Activated CD8-positive, alpha-beta T cell treated with anti-CD3 and anti-CD28 coated beads for 36 hours (primary cell): ENCODE measurements around the gene RPS6KL1. TPM values are rescaled to one million over a fixed set of nuclear protein-coding genes. Genes with fewer than 3 reads are reported as not detected.
"Not testable (repeated sequence)": the region's sequence is repeated elsewhere in the genome, so short reads cannot be mapped to it uniquely, and the experiment has no call there.

ENCODE experiments used
- ATAC-seq: fragments of 200-7000 bp; cut with Tn5 transposase; one replicate; pipeline ENCODE4 v1.10.0; 2021; ENCODE audit warnings: mild to moderate bottlenecking, moderate library complexity
- CTCF ChIA-PET: fragments of 350-600 bp; sonication (Branson Sonifier 250); formaldehyde crosslinking; loops from one replicate; lab custom pipeline; 2021; ENCODE audit warnings: antibody characterized with exemption; lab: Charles Lee
- POLR2A ChIA-PET: fragments of 350-600 bp; sonication (Branson Sonifier 250); formaldehyde crosslinking; loops from one replicate; lab custom pipeline; 2021; ENCODE audit warnings: antibody characterized with exemption; lab: Charles Lee
- DNase-seq: peaks from one replicate; pipeline ENCODE4 v3.0.0-alpha.2; 2020
- H3K27ac Mint-ChIP-seq: one replicate; pipeline ENCODE4 v1.8.0; 2021; ENCODE audit warnings: mild to moderate bottlenecking, mixed read lengths
- H3K27me3 Mint-ChIP-seq: one replicate; pipeline ENCODE4 v1.8.0; 2021; ENCODE audit warnings: mixed read lengths
- H3K36me3 Mint-ChIP-seq: one replicate; pipeline ENCODE4 v1.8.0; 2021; ENCODE audit warnings: low read depth, mixed read lengths
- H3K4me1 Mint-ChIP-seq: one replicate; pipeline ENCODE4 v1.8.0; 2021; ENCODE audit warnings: low read depth, mixed read lengths
- H3K4me3 Mint-ChIP-seq: one replicate; pipeline ENCODE4 v1.8.0; 2021; ENCODE audit warnings: mild to moderate bottlenecking, moderate library complexity, mixed read lengths
- H3K9me3 Mint-ChIP-seq: one replicate; pipeline ENCODE4 v1.8.0; 2021; ENCODE audit warnings: mixed read lengths
- intact Hi-C: fragments of 100-400 bp; cut with micrococcal nuclease; formaldehyde crosslinking; loops from one replicate; pipeline ENCODE4 v1.10.0; 2022
- total RNA-seq, 2 experiments: library from RNA; stranded (reverse); gene quantifications; one replicate each; pipeline ENCODE4 v1.2.3, GENCODE V29; 2021
- TF ChIP-seq, protein P1 (sequence below): fragments of 200-600 bp; IDR thresholded peaks from one replicate; pipeline ENCODE4 v1.8.0; 2022; ENCODE audit warnings: antibody characterized with exemption, mild to moderate bottlenecking

RPS6KL1 gene
- total RNA-seq, 2 experiments from 2014 or later = 4.1 to 5.1 TPM

DNA sequence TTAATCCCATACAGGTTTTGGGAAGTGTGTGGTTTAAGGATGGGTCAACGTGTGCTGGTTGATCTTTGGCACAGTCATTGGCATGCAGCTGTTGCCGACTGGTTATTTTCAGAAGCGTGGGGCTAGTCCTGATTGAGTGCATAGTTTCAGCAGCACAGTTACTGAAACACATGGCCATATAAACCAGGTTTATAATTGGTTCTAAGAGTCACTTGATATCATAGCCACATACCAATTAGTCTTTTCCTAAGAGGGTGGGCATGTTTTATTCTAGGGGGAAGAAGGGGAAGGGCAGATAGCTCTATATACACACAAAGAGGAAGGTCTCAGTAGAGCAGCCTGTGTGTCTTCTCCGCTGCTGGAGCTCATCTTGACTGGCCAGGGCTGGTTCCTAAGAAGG is 11.0 kb upstream of the RPS6KL1 start:
- Mint-ChIP-seq H3K9me3 (no peaks in the 10 kb centered on the region), H3K4me3 (no peak overlapping the region), H3K27ac (no peak overlapping the region), H3K27me3 (no peaks in the 10 kb centered on the region), H3K4me1 (peaks cover 14% of the 10 kb centered on the region), H3K36me3 (no peaks in the 10 kb centered on the region)
- ATAC-seq = no peak
- intact Hi-C loops = no loop called here
- ChIA-PET CTCF (interaction anchor here (1.0 to 1.9 kb wide), 5 partner anchors 10 to 155 kb away, joined by 3 to 6 read pairs (median 5); partner anchors contain the start of gene RPS6KL1), POLR2A (interaction anchor here (0.6 kb wide), 2 partner anchors 118 to 159 kb away, joined by 3 read pairs; no protein-coding TSS in a partner anchor)
- no peak for DNase-seq
- TF ChIP-seq, protein P1, sequence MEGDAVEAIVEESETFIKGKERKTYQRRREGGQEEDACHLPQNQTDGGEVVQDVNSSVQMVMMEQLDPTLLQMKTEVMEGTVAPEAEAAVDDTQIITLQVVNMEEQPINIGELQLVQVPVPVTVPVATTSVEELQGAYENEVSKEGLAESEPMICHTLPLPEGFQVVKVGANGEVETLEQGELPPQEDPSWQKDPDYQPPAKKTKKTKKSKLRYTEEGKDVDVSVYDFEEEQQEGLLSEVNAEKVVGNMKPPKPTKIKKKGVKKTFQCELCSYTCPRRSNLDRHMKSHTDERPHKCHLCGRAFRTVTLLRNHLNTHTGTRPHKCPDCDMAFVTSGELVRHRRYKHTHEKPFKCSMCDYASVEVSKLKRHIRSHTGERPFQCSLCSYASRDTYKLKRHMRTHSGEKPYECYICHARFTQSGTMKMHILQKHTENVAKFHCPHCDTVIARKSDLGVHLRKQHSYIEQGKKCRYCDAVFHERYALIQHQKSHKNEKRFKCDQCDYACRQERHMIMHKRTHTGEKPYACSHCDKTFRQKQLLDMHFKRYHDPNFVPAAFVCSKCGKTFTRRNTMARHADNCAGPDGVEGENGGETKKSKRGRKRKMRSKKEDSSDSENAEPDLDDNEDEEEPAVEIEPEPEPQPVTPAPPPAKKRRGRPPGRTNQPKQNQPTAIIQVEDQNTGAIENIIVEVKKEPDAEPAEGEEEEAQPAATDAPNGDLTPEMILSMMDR = no peak

- DNase-seq = not testable (repeated sequence)
These were observed 9.9 kb upstream of the RPS6KL1 start for GRCh38 chr14:74932936-74933335.

DNA sequence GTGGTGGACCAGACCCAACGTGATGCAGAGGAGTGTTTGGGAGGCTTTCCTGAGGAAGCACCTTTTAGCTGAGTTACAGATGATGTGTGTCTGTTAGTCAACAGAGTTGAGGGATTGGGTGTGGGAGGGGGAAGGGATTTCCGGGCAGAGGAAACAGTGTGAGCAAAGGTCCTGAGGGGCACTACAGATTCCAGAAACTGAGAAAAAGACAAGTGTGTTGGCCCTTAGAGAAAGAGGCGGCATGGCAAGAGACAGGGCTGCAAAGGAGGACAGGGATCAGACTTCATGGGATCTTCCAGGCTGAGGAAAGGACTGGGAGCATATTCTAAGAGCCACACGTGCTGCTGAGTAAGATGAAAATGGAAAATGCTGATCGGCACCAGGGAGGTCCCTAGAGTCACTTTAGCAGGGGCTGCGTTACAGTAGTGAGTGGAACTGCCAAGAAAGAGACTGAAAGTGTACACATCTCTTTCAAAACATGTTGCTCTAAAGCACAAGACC is 9.4 kb upstream of the RPS6KL1 start:
- POLR2A ChIA-PET = interaction anchor here (1.2 kb wide), 1 partner anchor 9 kb away, joined by 3 read pairs; the partner anchor contains the start of gene RPS6KL1
- intact Hi-C loops = no loop called here
- peak; percentile 30 for ATAC-seq
- no peak overlapping the region for H3K4me3 Mint-ChIP-seq
- no peaks in the 10 kb centered on the region for H3K27me3 Mint-ChIP-seq
- CTCF ChIA-PET = interaction anchor here (1.2 to 1.9 kb wide), 2 partner anchors 13 to 72 kb away, joined by 5 to 10 read pairs; no protein-coding TSS in a partner anchor
- DNase-seq = no peak
- H3K27ac Mint-ChIP-seq = no peak overlapping the region
- peaks cover 12% of the 10 kb centered on the region for H3K4me1 Mint-ChIP-seq
- no peaks in the 10 kb centered on the region for H3K36me3 Mint-ChIP-seq
- no peaks in the 10 kb centered on the region for H3K9me3 Mint-ChIP-seq
- TF ChIP-seq, protein P1 = no peak

More at GRCh38 chr14:74932936-74933335, 9.9 kb upstream of the RPS6KL1 start:
- H3K4me3 Mint-ChIP-seq, POLR2A ChIA-PET, H3K36me3 Mint-ChIP-seq, H3K27me3 Mint-ChIP-seq, ATAC-seq, H3K27ac Mint-ChIP-seq, H3K9me3 Mint-ChIP-seq, intact Hi-C loops: not testable (repeated sequence)
- H3K4me1 Mint-ChIP-seq = peaks cover 14% of the 10 kb centered on the region
- CTCF ChIA-PET = interaction anchor here (1.4 to 1.9 kb wide), 3 partner anchors 9 to 13 kb away, joined by 4 to 10 read pairs (median 6); partner anchors contain the start of gene RPS6KL1

DNA sequence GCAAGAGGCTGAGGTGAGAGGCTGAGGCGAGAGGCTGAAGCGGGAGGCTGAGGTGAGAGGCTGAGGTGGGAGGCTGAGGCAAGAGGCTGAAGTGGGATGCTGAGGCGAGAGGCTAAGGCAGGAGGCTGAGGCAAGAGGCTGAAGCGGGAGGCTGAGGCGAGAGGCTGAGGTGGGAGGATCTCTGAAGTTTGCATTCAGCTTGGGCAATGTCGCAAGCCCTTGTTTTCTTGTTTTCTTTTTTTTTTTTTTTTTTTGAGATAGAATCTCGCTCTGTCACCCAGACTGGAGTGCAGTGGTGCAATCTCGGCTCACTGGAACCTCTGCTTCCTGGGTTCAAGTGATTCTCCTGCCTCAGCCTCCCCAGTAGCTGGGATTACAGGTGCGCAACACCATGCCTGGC is 8.7 kb upstream of the RPS6KL1 start:
- H3K4me3 Mint-ChIP-seq, H3K27ac Mint-ChIP-seq, H3K4me1 Mint-ChIP-seq, H3K27me3 Mint-ChIP-seq, intact Hi-C loops, H3K9me3 Mint-ChIP-seq, H3K36me3 Mint-ChIP-seq, ATAC-seq, DNase-seq: not testable (repeated sequence)
- ChIA-PET POLR2A (interaction anchor here (1.2 kb wide), 1 partner anchor 8 kb away, joined by 3 read pairs; the partner anchor contains the start of gene RPS6KL1), CTCF (interaction anchor here (1.2 to 1.9 kb wide), 4 partner anchors 14 to 71 kb away, joined by 3 to 10 read pairs (median 4); no protein-coding TSS in a partner anchor)

DNA sequence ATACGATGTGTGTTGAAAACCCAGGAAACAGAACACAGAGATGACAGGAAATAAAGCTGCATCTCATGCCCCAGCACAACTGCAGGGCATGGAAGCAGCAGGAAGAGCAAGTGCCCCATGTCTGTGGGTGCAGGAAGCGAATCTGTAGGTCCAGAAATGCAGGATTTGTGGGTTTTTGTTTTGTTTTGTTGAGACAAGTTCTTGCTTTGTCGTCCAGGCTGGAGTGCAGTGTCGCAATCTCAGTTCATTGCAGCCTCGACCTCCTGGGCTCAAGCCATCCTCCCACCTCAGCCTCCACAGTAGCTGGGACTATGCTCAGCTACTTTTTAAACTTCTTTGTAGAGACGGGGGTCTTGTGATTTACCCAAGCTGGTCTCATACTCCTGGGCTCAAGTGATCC is 6.2 kb upstream of the RPS6KL1 start:
- Mint-ChIP-seq H3K9me3 (no peaks in the 10 kb centered on the region), H3K36me3 (no peaks in the 10 kb centered on the region), H3K4me1 (peaks cover 7% of the 10 kb centered on the region), H3K4me3 (no peak overlapping the region), H3K27me3 (peaks cover under 1% of the 10 kb centered on the region), H3K27ac (no peak overlapping the region)
- DNase-seq = no peak
- CTCF ChIA-PET = no interaction called here
- ATAC-seq = no peak
- POLR2A ChIA-PET = interaction anchor here (0.7 kb wide), 1 partner anchor 140 kb away, joined by 3 read pairs; the partner anchor contains the start of gene ZC2HC1C
- intact Hi-C loops = no loop called here
- TF ChIP-seq, protein P1 = no peak

DNA sequence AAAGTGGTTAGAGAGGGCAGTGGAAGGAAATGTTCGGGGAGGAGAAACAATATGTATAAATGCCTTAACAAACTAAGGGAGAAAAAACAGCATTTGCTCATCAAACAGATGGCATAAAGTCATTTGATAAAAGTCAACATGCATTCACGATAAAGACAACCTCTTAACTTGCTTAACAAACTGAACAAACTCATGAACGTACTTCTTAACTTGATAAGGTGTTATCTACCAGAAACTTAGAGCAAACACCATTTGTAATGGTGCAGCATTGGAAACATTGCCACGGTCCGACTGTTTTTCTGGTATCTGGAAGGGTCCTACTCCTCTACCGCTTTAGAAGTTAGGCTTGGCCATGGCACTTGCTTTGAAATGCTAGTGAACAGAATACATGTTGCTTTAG is 4.2 kb upstream of the RPS6KL1 start:
- Mint-ChIP-seq H3K9me3 (no peaks in the 10 kb centered on the region), H3K4me3 (no peak overlapping the region), H3K36me3 (no peaks in the 10 kb centered on the region), H3K4me1 (peaks cover 7% of the 10 kb centered on the region), H3K27me3 (peaks cover 7% of the 10 kb centered on the region), H3K27ac (no peak overlapping the region)
- POLR2A ChIA-PET = interaction anchor here (0.7 kb wide), 1 partner anchor 21 kb away, joined by 3 read pairs; no protein-coding TSS in a partner anchor
- TF ChIP-seq, protein P1 = no peak
- no peak for ATAC-seq
- CTCF ChIA-PET = interaction anchor here (1.3 kb wide), 1 partner anchor 18 kb away, joined by 3 read pairs; no protein-coding TSS in a partner anchor
- intact Hi-C loops = no loop called here
- DNase-seq = no peak
